Astrocyte of the spinal cord (primary cell): Measurements from ENCODE around the gene ARMC12.
A peak's percentile ranks its signal among the peaks of the same experiment; 100 is the strongest.
"Not testable (repeated sequence)": the region's sequence is repeated elsewhere in the genome, so short reads cannot be mapped to it uniquely, and the experiment has no call there.

Source experiments
- DNase-seq: peaks from one replicate; pipeline ENCODE4 v3.0.0; 2011; ENCODE audit warnings: low read depth, low spot score
- H3K4me3 ChIP-seq: 2 replicates; pipeline ENCODE4 v1.5.1; 2011; ENCODE audit warnings: low read depth, mild to moderate bottlenecking, low read length, moderate library complexity
- CTCF ChIP-seq: IDR thresholded peaks from 2 replicates; pipeline ENCODE4 v1.5.1; 2012; ENCODE audit warnings: low read depth, mild to moderate bottlenecking, low read length, inconsistent platforms
- in situ Hi-C: cut with HindIII; loops from 2 replicates; pipeline ENCODE4 v1.10.0; 2017; ENCODE audit warnings: low sequenced_read_pairs

ARMC12 gene

GRCh38 chr6:35736982-35737412 is at the start of gene ARMC12:
ARMC12 (plus strand) TSS chr6:35737032; CDS start chr6:35737109, 77 bp downstream.
- in situ Hi-C loops, result no loop called here

GRCh38 chr6:35687658-35688604 is 48.9 kb upstream of the ARMC12 start:
- DNase-seq, result peak; percentile 60
- no peak for TF ChIP-seq CTCF
- in situ Hi-C loops, result no loop called here
- peak overlapping the region; percentile 73 for H3K4me3 ChIP-seq

More at GRCh38 chr6:35736982-35737412, at the start of gene ARMC12:
- no peak for TF ChIP-seq CTCF
- no peak within 1 kb of the TSS for H3K4me3 ChIP-seq
- DNase-seq, result no peak

- no peak for TF ChIP-seq CTCF
- DNase-seq, result peak; percentile 90
- in situ Hi-C loops, result no loop called here
- H3K4me3 ChIP-seq, result peak within 1 kb of the TSS; percentile 73
Observed at GRCh38 chr6:35688605-35689322, 48.1 kb upstream of the ARMC12 start, which contains the start of gene FKBP5. FKBP5 (minus strand) TSS chr6:35688915; CDS start chr6:35642824, 46,091 bp downstream.

GRCh38 chr6:35690006-35690405 is 46.8 kb upstream of the ARMC12 start:
- H3K4me3 ChIP-seq, DNase-seq, in situ Hi-C loops: not testable (repeated sequence)

GRCh38 chr6:35690484-35690883 is 46.3 kb upstream of the ARMC12 start:
- no peak for DNase-seq
- no peak overlapping the region for H3K4me3 ChIP-seq
- no peak for TF ChIP-seq CTCF
- in situ Hi-C loops, result no loop called here

- in situ Hi-C loops, result no loop called here
- TF ChIP-seq CTCF, result no peak
- no peak overlapping the region for H3K4me3 ChIP-seq
- DNase-seq, result no peak
Observed at GRCh38 chr6:35691027-35691824, 45.6 kb upstream of the ARMC12 start.
